ENCODE results near the gene ZNF784. TPM values are rescaled to one million over a fixed set of nuclear protein-coding genes. Genes with fewer than 3 reads are reported as not detected.
A peak's percentile ranks its signal among the peaks of the same experiment; 100 is the strongest.

Gene ZNF784
- total and polyA plus RNA-seq, 2 of the 13 experiments (the other 11 are each of a cell fraction or from before 2014, with no cell fraction given), result 4.1 to 4.2 TPM

DNA sequence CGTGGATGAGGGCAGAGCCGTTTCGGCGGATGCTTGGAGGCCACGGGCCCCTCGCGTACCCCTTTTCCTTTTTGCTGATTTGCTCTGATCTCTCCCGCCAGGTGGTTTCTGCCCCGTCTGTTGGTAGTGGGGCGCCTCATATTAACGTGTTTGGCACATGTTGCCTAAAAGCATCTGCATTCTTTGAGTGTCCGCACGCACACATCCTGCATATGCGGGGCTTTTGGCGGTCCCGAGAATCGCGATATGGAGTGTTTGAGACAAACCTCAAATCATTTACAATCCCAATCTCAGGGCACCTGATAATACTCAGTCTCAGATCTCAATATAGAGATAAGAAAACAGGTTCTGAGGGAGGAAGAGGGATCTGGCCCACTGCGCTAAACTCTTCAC is 31.3 kb upstream of the ZNF784 start (continued):
- TF ChIP-seq TCF12 (IDR thresholded peaks at IDR 0.05) (no peak), TCF12 (CRISPR knock-in tag; IDR thresholded peaks at IDR 0.05) (no peak), MEIS1 (CRISPR knock-in tag; IDR thresholded peaks at IDR 0.05; ENCODE audit: borderline replicate concordance) (no peak), TBX2 (CRISPR knock-in tag; IDR thresholded peaks at IDR 0.05; ENCODE audit: borderline replicate concordance) (no peak), REXO4 (CRISPR knock-in tag; IDR thresholded peaks at IDR 0.05; ENCODE audit: borderline replicate concordance) (no peak), ZNF766 (CRISPR knock-in tag; IDR thresholded peaks at IDR 0.05; ENCODE audit: borderline replicate concordance) (0 out of 2 replicates have a peak, but pooled peaks have one; percentile 2), SAFB2 (CRISPR knock-in tag; IDR thresholded peaks at IDR 0.05; ENCODE audit: borderline replicate concordance, low read depth) (no peak), ZNF256 (CRISPR knock-in tag; conservative IDR thresholded peaks at IDR 0.05) (no peak), ZNF737 (CRISPR knock-in tag; IDR thresholded peaks at IDR 0.05; ENCODE audit: borderline replicate concordance) (no peak), ZNF160 (CRISPR knock-in tag; IDR thresholded peaks at IDR 0.05) (no peak), TGIF2 (CRISPR knock-in tag; IDR thresholded peaks at IDR 0.05) (no peak), PHF5A (CRISPR knock-in tag; IDR thresholded peaks at IDR 0.05; ENCODE audit: low read depth, unreplicated experiment) (no peak), ZNF501 (CRISPR knock-in tag; IDR thresholded peaks at IDR 0.05) (peak; percentile 87), SIX4 (CRISPR knock-in tag; IDR thresholded peaks at IDR 0.05) (no peak), FLYWCH1 (CRISPR knock-in tag; IDR thresholded peaks at IDR 0.05) (0 out of 2 replicates have a peak, but pooled peaks have one; percentile 56), CBX5 (CRISPR knock-in tag; IDR thresholded peaks at IDR 0.05; ENCODE audit: borderline replicate concordance) (no peak), MLLT10 (CRISPR knock-in tag; IDR thresholded peaks at IDR 0.05) (peak; percentile 78; the same call in 1 of the 2 replicates)
- TF ChIP-seq, protein P1, sequence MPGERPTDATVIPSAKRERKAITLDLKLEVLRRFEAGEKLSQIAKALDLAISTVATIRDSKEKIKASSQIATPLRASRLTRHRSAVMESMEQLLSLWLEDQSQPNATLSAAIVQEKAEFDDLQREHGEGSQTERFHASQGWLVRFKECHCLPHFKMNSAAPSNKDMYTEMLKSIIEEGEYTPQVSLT (CRISPR knock-in tag; IDR thresholded peaks at IDR 0.05; ENCODE audit: borderline replicate concordance, low read depth), result no peak
- TF ChIP-seq, protein P2, sequence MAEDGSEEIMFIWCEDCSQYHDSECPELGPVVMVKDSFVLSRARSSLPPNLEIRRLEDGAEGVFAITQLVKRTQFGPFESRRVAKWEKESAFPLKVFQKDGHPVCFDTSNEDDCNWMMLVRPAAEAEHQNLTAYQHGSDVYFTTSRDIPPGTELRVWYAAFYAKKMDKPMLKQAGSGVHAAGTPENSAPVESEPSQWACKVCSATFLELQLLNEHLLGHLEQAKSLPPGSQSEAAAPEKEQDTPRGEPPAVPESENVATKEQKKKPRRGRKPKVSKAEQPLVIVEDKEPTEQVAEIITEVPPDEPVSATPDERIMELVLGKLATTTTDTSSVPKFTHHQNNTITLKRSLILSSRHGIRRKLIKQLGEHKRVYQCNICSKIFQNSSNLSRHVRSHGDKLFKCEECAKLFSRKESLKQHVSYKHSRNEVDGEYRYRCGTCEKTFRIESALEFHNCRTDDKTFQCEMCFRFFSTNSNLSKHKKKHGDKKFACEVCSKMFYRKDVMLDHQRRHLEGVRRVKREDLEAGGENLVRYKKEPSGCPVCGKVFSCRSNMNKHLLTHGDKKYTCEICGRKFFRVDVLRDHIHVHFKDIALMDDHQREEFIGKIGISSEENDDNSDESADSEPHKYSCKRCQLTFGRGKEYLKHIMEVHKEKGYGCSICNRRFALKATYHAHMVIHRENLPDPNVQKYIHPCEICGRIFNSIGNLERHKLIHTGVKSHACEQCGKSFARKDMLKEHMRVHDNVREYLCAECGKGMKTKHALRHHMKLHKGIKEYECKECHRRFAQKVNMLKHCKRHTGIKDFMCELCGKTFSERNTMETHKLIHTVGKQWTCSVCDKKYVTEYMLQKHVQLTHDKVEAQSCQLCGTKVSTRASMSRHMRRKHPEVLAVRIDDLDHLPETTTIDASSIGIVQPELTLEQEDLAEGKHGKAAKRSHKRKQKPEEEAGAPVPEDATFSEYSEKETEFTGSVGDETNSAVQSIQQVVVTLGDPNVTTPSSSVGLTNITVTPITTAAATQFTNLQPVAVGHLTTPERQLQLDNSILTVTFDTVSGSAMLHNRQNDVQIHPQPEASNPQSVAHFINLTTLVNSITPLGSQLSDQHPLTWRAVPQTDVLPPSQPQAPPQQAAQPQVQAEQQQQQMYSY (CRISPR knock-in tag; IDR thresholded peaks at IDR 0.05), result no peak
- TF ChIP-seq, protein P3, sequence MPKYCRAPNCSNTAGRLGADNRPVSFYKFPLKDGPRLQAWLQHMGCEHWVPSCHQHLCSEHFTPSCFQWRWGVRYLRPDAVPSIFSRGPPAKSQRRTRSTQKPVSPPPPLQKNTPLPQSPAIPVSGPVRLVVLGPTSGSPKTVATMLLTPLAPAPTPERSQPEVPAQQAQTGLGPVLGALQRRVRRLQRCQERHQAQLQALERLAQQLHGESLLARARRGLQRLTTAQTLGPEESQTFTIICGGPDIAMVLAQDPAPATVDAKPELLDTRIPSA (CRISPR knock-in tag; IDR thresholded peaks at IDR 0.05; ENCODE audit: borderline replicate concordance), result no peak
- TF ChIP-seq, protein P4, sequence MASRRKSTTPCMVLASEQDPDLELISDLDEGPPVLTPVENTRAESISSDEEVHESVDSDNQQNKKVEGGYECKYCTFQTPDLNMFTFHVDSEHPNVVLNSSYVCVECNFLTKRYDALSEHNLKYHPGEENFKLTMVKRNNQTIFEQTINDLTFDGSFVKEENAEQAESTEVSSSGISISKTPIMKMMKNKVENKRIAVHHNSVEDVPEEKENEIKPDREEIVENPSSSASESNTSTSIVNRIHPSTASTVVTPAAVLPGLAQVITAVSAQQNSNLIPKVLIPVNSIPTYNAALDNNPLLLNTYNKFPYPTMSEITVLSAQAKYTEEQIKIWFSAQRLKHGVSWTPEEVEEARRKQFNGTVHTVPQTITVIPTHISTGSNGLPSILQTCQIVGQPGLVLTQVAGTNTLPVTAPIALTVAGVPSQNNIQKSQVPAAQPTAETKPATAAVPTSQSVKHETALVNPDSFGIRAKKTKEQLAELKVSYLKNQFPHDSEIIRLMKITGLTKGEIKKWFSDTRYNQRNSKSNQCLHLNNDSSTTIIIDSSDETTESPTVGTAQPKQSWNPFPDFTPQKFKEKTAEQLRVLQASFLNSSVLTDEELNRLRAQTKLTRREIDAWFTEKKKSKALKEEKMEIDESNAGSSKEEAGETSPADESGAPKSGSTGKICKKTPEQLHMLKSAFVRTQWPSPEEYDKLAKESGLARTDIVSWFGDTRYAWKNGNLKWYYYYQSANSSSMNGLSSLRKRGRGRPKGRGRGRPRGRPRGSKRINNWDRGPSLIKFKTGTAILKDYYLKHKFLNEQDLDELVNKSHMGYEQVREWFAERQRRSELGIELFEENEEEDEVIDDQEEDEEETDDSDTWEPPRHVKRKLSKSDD (CRISPR knock-in tag; IDR thresholded peaks at IDR 0.05; ENCODE audit: low read depth), result no peak
- TF ChIP-seq, protein P5, sequence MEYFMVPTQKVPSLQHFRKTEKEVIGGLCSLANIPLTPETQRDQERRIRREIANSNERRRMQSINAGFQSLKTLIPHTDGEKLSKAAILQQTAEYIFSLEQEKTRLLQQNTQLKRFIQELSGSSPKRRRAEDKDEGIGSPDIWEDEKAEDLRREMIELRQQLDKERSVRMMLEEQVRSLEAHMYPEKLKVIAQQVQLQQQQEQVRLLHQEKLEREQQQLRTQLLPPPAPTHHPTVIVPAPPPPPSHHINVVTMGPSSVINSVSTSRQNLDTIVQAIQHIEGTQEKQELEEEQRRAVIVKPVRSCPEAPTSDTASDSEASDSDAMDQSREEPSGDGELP (IDR thresholded peaks at IDR 0.05; ENCODE audit: borderline replicate concordance, low read depth), result no peak

Data from HepG2 (cell line).